HepG2 (cell line): ENCODE data around the gene KCTD19. TPM values are rescaled to one million over a fixed set of nuclear protein-coding genes. Genes with fewer than 3 reads are reported as not detected.

ENCODE experiments used
- ATAC-seq: fragments of 200-7000 bp; cut with Tn5 transposase; 3 replicates; pipeline ENCODE4 v1.9.1; 2020; ENCODE audit warnings: mild to moderate bottlenecking, moderate library complexity
- BruUV-seq: library from RNA; stranded (reverse); fragments of 400-500 nt; replicated peaks from 2 replicates; lab custom pipeline; 2021; lab: Mats Ljungman, UMichigan
- CTCF ChIA-PET: fragments of 300-600 bp; formaldehyde crosslinking; extraction: SDS; loops from one replicate; lab custom pipeline; 2021; ENCODE audit warnings: low total read pairs, inconsistent platforms, low intra/inter-chr PET ratio; lab: Yijun Ruan, JAX
- POLR2A ChIA-PET: fragments of 350-600 bp; sonication (Branson Sonifier 250); formaldehyde crosslinking; loops from one replicate; lab custom pipeline; 2020; ENCODE audit warnings: antibody characterized with exemption, inconsistent platforms; lab: Yijun Ruan, JAX
- DNase-seq: peaks from one replicate; pipeline ENCODE4 v3.0.0-alpha.2; 2015; ENCODE audit warnings: low spot score
- FAIRE-seq: peaks from 3 replicates; lab custom pipeline; 2011; peaks lifted over from hg19 to GRCh38; lab: Jason Lieb, UNC
- H2AFZ ChIP-seq: one replicate; pipeline ENCODE4 v1.6.1; 2011; ENCODE audit warnings: low read length, inconsistent platforms
- H3K27ac ChIP-seq: fragments of 300-600 bp; 3 replicates; pipeline ENCODE4 v1.8.0; 2011; ENCODE audit warnings: mixed run types, mild to moderate bottlenecking, mixed read lengths, low read length, inconsistent platforms; ENCODE audit not compliant: insufficient read depth; ENCODE audit errors: extremely low read length
- H3K27me3 ChIP-seq, 2 experiments: fragments of 200-600 bp in 1 of 2; 2 replicates in 1 of 2; 3 replicates in 1 of 2; pipeline versions ENCODE4 v1.6.0 to v1.8.0; 2011; ENCODE audit warnings: low read length in 2 of 2, mild to moderate bottlenecking in 2 of 2, moderate library complexity in 2 of 2, inconsistent platforms in 1 of 2; ENCODE audit not compliant: insufficient read depth in 2 of 2, control insufficient read depth in 1 of 2
- H3K36me3 ChIP-seq, 2 experiments: fragments of 200-600 bp in 1 of 2; replicated peaks in 1 of 2; 2 replicates in 1 of 2; 3 replicates in 1 of 2; pipeline versions ENCODE4 v1.5.1 to v1.8.0; 2011; ENCODE audit warnings: low read length in 2 of 2, inconsistent platforms in 1 of 2; ENCODE audit not compliant: insufficient read depth in 2 of 2, control insufficient read depth in 1 of 2
- H3K4me1 ChIP-seq: 2 replicates; pipeline ENCODE4 v1.5.1; 2012; ENCODE audit warnings: low read length, inconsistent platforms; ENCODE audit not compliant: insufficient read depth
- H3K4me2 ChIP-seq: 2 replicates; pipeline ENCODE4 v1.6.0; 2011; ENCODE audit warnings: low read depth, low read length, inconsistent platforms
- H3K4me3 ChIP-seq, 3 experiments: fragments of 200-600 bp in 1 of 3; sonication (generic), shearing (Covaris generic) in 1 of 3; replicated peaks in 1 of 3; 2 replicates each; pipeline ENCODE4 v1.5.1; 2011 to 2016; ENCODE audit warnings: low read length in 3 of 3, inconsistent platforms in 2 of 3, low read depth in 2 of 3, mild to moderate bottlenecking in 2 of 3, control low read depth in 1 of 3, mixed read lengths in 1 of 3; ENCODE audit not compliant: insufficient read depth in 1 of 3
- H3K79me2 ChIP-seq: one replicate; pipeline ENCODE4 v1.6.1; 2011; ENCODE audit warnings: low read length, inconsistent platforms; ENCODE audit not compliant: insufficient read depth
- H3K9ac ChIP-seq: 2 replicates; pipeline ENCODE4 v1.6.0; 2011; ENCODE audit warnings: mild to moderate bottlenecking, low read depth, low read length, inconsistent platforms; ENCODE audit not compliant: insufficient read depth
- H3K9me3 ChIP-seq: 2 replicates; pipeline ENCODE4 v1.5.1; 2012; ENCODE audit warnings: mild to moderate bottlenecking, low read length
- H4K20me1 ChIP-seq: 2 replicates; pipeline ENCODE4 v1.6.0; 2011; ENCODE audit warnings: inconsistent platforms, mild to moderate bottlenecking, low read length, moderate library complexity; ENCODE audit not compliant: insufficient read depth
- FOXA3 ChIP-seq: IDR thresholded peaks from 2 replicates; pipeline ENCODE4 v1.6.1; 2016; ENCODE audit warnings: missing genetic modification reagents, missing compliant biosample characterization
- FOXK2 ChIP-seq: fragments of 450-650 bp; IDR thresholded peaks from 2 replicates; pipeline ENCODE4 v1.6.1; 2016
- PCBP2 ChIP-seq: fragments of 200-400 bp; formaldehyde crosslinking; optimal IDR thresholded peaks from 2 replicates; pipeline ENCODE3; 2018; ENCODE audit warnings: low read length, low read depth; ENCODE audit not compliant: poor library complexity, severe bottlenecking
- RFXAP ChIP-seq: sonication (generic); formaldehyde crosslinking; IDR thresholded peaks from 2 replicates; pipeline ENCODE4 v1.4.0; 2020; ENCODE audit warnings: missing genetic modification reagents, borderline replicate concordance
- ZBTB38 ChIP-seq: sonication (generic); formaldehyde crosslinking; IDR thresholded peaks from 2 replicates; pipeline ENCODE4 v1.5.1; 2020; ENCODE audit warnings: mild to moderate bottlenecking, missing genetic modification reagents
- ZKSCAN5 ChIP-seq: sonication (generic); formaldehyde crosslinking; IDR thresholded peaks from 2 replicates; pipeline ENCODE4 v1.5.1; 2020; ENCODE audit warnings: mild to moderate bottlenecking, missing genetic modification reagents
- ZNF614 ChIP-seq: IDR thresholded peaks from 2 replicates; pipeline ENCODE4 v1.6.1; 2018; ENCODE audit warnings: missing biosample characterization, missing genetic modification reagents, inconsistent platforms, borderline replicate concordance
- ZNF75D ChIP-seq: sonication (generic); formaldehyde crosslinking; IDR thresholded peaks from 2 replicates; pipeline ENCODE4 v1.8.1; 2023; ENCODE audit warnings: missing genetic modification reagents, mild to moderate bottlenecking, borderline replicate concordance
- ZNF776 ChIP-seq: sonication (generic); formaldehyde crosslinking; IDR thresholded peaks from 2 replicates; pipeline ENCODE4 v1.4.0; 2020; ENCODE audit warnings: mild to moderate bottlenecking, missing genetic modification reagents
- ZNF879 ChIP-seq: sonication (generic); formaldehyde crosslinking; IDR thresholded peaks from 2 replicates; pipeline ENCODE4 v1.8.1; 2023; ENCODE audit warnings: missing genetic modification reagents
- WGBS: methylation state at CpG from one replicate; pipeline ENCODE4 v1.1.6; 2017; ENCODE audit warnings: low lambda C conversion rate; 5-methylcytosine and 5-hydroxymethylcytosine counted together
- in situ Hi-C: cut with HindIII; loops from 2 replicates; pipeline ENCODE4 v1.10.0; 2017; ENCODE audit warnings: low pct_unique_long_range_greater_than_20kb; ENCODE audit not compliant: extremely low pct_ligation_motif_present
- intact Hi-C: fragments of 100-400 bp; cut with micrococcal nuclease; formaldehyde crosslinking; loops from one replicate; pipeline ENCODE4 v1.10.0; 2022; ENCODE audit not compliant: unreplicated experiment
- polyA plus RNA-seq, 8 experiments: library from polyadenylated mRNA; depleted of rRNA in 3 of 8; stranded (reverse) in 7 of 8; unstranded in 1 of 8; fragments of >200 nt; fragmentation: Illumina TruSeq in 4 of 8; extraction: Trizol in 4 of 8; gene quantifications; 2 replicates each; pipeline versions ENCODE4 v1.2.1 to v1.2.3, GENCODE V29; 2011 to 2016; ENCODE audit warnings: low read depth in 4 of 8, missing spikeins in 1 of 8, mixed read lengths in 1 of 8; ENCODE audit not compliant: insufficient read depth in 1 of 8
- total RNA-seq, 5 experiments: library from RNA; depleted of rRNA; stranded (reverse); fragments of >200 nt; fragmentation: Illumina TruSeq; extraction: Trizol; gene quantifications; 2 replicates each; pipeline ENCODE4 v1.2.3, GENCODE V29; 2016; ENCODE audit warnings: low read depth in 1 of 5
- TF ChIP-seq, protein P1 (sequence below): sonication (generic); formaldehyde crosslinking; IDR thresholded peaks from 2 replicates; pipeline ENCODE4 v1.9.0; 2021; ENCODE audit warnings: missing genetic modification reagents, mild to moderate bottlenecking, borderline replicate concordance

Gene KCTD19
- total and polyA plus RNA-seq, 2 of the 13 experiments (the other 11 are each of a cell fraction or from before 2014, with no cell fraction given), result not detected

DNA sequence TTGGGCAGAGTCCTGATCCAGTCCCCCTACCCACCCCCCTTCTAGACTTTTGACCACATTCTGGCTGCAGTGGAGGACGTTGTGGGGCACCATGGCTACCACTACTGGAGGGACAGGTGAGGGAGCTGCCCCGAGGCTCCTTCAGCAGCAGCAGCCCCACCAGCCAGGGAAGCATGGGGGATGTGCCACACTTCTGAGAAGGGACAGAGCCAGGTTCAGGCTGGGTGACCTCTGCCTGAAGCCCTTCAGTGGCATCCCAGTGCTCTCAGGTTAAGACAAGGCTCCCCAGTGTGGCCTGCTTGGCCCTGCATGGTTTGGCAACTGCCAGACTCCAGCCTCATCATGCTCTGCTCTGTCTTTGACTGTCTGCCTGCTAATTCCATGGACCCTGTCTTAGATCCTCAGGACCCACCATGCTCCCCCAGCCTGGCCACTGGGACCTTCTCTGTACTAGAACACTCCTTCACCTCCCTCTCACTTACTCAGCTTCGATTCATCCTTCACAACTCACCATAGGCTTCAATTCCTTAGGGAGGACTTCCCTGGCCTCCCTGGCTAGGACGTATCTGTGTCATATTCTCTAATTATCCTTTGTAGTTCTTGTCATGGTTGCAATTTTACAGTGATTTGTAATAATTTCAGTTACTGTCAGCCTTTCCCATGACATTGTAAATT lies 68.9 kb downstream of the KCTD19 start:
- no peak overlapping the region for H3K4me3 ChIP-seq
- TF ChIP-seq ZKSCAN5 (CRISPR knock-in tag) (no peak), PCBP2 (no peak)
- DNase-seq (no peak), ATAC-seq (no peak), FAIRE-seq (no peak)
- H3K4me2 ChIP-seq, result no peak overlapping the region
- in situ Hi-C loops, result no loop called here
- no peak overlapping the region for H2AFZ ChIP-seq
- no peaks in the 10 kb centered on the region for H4K20me1 ChIP-seq
- ChIA-PET CTCF (no interaction called here), POLR2A (interaction anchor here (1.9 kb wide), 1 partner anchor 11 kb away, joined by 6 read pairs; the partner anchor contains the start of gene FHOD1)
- no TSS peak for BruUV-seq
- H3K27ac ChIP-seq, result no peak overlapping the region
- H3K27me3 ChIP-seq, result peaks cover 0 to 3% of the 10 kb centered on the region in 2 experiments; a peak in 1 of 5 replicates
- H3K4me1 ChIP-seq, result peaks cover 12% of the 10 kb centered on the region
- no peaks in the 10 kb centered on the region for H3K36me3 ChIP-seq
- 39% methylated on average over 4 of the region's 4 CpGs for WGBS
- H3K9ac ChIP-seq, result no peak overlapping the region
- H3K79me2 ChIP-seq, result no peaks in the 10 kb centered on the region
- no peaks in the 10 kb centered on the region for H3K9me3 ChIP-seq
- intact Hi-C loops, result no loop called here

DNA sequence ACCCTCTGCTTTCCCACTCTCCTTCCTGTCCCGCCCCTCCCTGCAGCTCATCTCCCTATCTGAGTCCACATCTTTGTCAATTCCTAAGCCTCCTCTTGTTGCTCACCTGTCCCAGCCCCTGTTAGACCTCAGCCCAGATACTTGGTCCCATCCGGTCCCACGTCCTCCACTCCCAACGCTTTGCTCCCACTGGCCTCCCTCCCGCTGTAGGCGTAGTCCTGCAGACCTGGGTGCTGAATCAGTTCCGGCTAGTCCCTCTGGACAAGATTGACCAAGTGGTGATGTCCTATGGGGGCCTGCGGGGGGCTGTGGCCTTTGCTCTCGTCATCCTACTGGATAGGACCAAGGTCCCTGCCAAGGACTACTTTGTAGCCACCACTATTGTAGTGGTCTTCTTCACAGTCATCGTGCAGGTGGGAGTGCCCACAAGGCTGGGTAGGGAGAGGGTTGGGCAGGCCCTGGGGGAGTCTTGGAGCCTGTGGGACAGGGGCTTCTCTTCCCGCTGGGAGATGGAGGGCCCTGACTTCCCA lies 69.8 kb downstream of the KCTD19 start:
- BruUV-seq, result no TSS peak
- Histone ChIP-seq H3K9me3 (no peaks in the 10 kb centered on the region), H2AFZ (no peak overlapping the region), H3K4me1 (peaks cover 12% of the 10 kb centered on the region), H3K36me3 (no peaks in the 10 kb centered on the region), H3K27ac (no peak overlapping the region), H4K20me1 (no peaks in the 10 kb centered on the region), H3K79me2 (no peaks in the 10 kb centered on the region), H3K27me3 (no peaks in the 10 kb centered on the region), H3K4me2 (no peak overlapping the region), H3K4me3 (no peak overlapping the region), H3K9ac (no peak overlapping the region)
- ChIA-PET CTCF (no interaction called here), POLR2A (no interaction called here)
- WGBS, result 74% methylated on average over 11 of the region's 11 CpGs
- ATAC-seq (no peak), FAIRE-seq (no peak), DNase-seq (no peak)
- TF ChIP-seq ZNF614 (CRISPR knock-in tag), result no peak
- no peak for TF ChIP-seq ZNF776 (CRISPR knock-in tag)
- no peak for TF ChIP-seq FOXK2
- no peak for TF ChIP-seq ZNF879 (CRISPR knock-in tag)
- no peak for TF ChIP-seq ZBTB38 (CRISPR knock-in tag)
- no peak for TF ChIP-seq FOXA3 (CRISPR knock-in tag)
- TF ChIP-seq, protein P1, sequence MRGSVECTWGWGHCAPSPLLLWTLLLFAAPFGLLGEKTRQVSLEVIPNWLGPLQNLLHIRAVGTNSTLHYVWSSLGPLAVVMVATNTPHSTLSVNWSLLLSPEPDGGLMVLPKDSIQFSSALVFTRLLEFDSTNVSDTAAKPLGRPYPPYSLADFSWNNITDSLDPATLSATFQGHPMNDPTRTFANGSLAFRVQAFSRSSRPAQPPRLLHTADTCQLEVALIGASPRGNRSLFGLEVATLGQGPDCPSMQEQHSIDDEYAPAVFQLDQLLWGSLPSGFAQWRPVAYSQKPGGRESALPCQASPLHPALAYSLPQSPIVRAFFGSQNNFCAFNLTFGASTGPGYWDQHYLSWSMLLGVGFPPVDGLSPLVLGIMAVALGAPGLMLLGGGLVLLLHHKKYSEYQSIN (CRISPR knock-in tag), result no peak
- no peak for TF ChIP-seq RFXAP (CRISPR knock-in tag)
- TF ChIP-seq ZNF75D, result no peak
- intact Hi-C loops (no loop called here), in situ Hi-C loops (no loop called here)
